GM19193 (cell line): ENCODE measurements around the gene ITIH6.

Experiments
- POLR2A ChIP-seq: IDR thresholded peaks from 4 replicates; pipeline ENCODE4 v1.6.1; 2011; ENCODE audit not compliant: insufficient read depth, insufficient read length; ENCODE audit errors: extremely low read depth

Gene ITIH6

GRCh38 chrX:54747733-54748393 is 50.2 kb downstream of the ITIH6 start:
- TF ChIP-seq POLR2A = no peak

GRCh38 chrX:54746928-54747327 is 51.1 kb downstream of the ITIH6 start:
- no peak for TF ChIP-seq POLR2A

- no peak for TF ChIP-seq POLR2A
Measured at GRCh38 chrX:54745676-54746075, 52.4 kb downstream of the ITIH6 start.

- TF ChIP-seq POLR2A = no peak
Measured at GRCh38 chrX:54721424-54721823, 76.6 kb downstream of the ITIH6 start.

- no peak for TF ChIP-seq POLR2A
Measured at GRCh38 chrX:54715621-54716020, 82.4 kb downstream of the ITIH6 start.

- TF ChIP-seq POLR2A = no peak
Measured at GRCh38 chrX:54714424-54714823, 83.6 kb downstream of the ITIH6 start.

GRCh38 chrX:54711735-54712134 is 86.3 kb downstream of the ITIH6 start:
- TF ChIP-seq POLR2A = no peak

GRCh38 chrX:54710920-54711319 is 87.1 kb downstream of the ITIH6 start:
- TF ChIP-seq POLR2A = no peak

- no peak for TF ChIP-seq POLR2A
Measured at GRCh38 chrX:54708404-54708803, 89.7 kb downstream of the ITIH6 start.
